Measurements from ENCODE around the gene NOL4L. TPM values are rescaled to one million over a fixed set of nuclear protein-coding genes. Genes with fewer than 3 reads are reported as not detected.

NOL4L gene
- total RNA-seq, 1 experiment from 2014 or later = 31.7 TPM

DNA sequence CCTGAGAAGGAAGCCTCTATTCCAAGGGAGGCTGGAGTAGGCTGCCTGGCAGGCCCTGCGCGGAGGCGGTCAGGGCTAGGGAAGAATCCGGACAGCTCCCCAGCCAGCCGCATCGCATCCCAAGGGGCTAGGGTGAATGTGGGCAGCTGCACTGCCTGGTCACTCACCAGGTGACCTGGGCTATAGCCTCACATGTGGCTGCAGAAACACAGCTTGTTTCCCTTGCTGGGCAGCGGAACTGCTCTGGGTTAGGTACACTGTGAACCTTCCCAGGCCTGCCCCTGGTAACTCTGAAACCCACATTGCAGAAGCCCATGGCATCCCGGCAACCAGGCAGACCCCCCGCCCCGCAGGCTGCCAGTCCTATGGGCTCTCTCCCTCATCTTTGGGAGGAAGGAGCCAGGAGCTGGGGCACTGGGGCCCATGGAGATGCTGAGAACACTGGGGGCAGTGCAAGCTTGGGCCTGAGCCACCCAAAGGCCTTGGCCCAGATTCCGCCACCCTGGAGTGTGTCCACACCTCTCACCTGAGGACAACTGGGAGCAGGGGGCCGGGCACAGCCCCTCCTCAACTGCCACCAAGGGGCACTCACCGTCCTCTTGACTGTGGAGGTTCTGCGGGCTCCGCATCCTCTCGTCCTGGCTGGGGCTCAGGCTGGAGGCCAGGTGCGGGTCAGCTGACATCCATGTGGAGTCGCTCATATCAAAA lies 111.0 kb downstream of the NOL4L start:
- Histone ChIP-seq H3K4ac (ENCODE audit: low read depth, low read length) (no peak overlapping the region), H3K27me3 (ENCODE audit: insufficient read depth, low read length) (no peaks in the 10 kb centered on the region), H3K9me3 (ENCODE audit: control insufficient read depth, low read depth, low read length) (no peaks in the 10 kb centered on the region), H3K4me2 (ENCODE audit: insufficient read depth, insufficient read length, low read length) (no peak overlapping the region), H3K79me1 (ENCODE audit: insufficient read depth, low read depth, low read length, poor library complexity, severe bottlenecking) (no peaks in the 10 kb centered on the region), H2BK5ac (ENCODE audit: insufficient read length, low read length) (no peak overlapping the region), H2BK15ac (ENCODE audit: low read depth, low read length) (no peak overlapping the region), H3K23me2 (ENCODE audit: insufficient read length, low read depth, low read length, poor library complexity, severe bottlenecking) (no peaks in the 10 kb centered on the region), H3K9ac (ENCODE audit: extremely low read depth, insufficient read length, low read length) (no peak overlapping the region), H2AK5ac (ENCODE audit: insufficient read length, low read length) (no peak overlapping the region), H2AFZ (ENCODE audit: low read length) (no peak overlapping the region), H2BK120ac (ENCODE audit: low read depth, low read length, poor library complexity, severe bottlenecking) (no peak overlapping the region), H2BK12ac (ENCODE audit: insufficient read length, low read depth, low read length) (no peak overlapping the region), H3K14ac (ENCODE audit: insufficient read depth, low read length) (no peak overlapping the region), H4K91ac (ENCODE audit: insufficient read length, low read depth, low read length) (no peak overlapping the region), H4K5ac (ENCODE audit: insufficient read length, low read depth, low read length) (no peak overlapping the region), H3T11ph (ENCODE audit: low read length) (no peak overlapping the region), H4K8ac (replicated peaks; ENCODE audit: insufficient read length, low read depth, low read length) (no peak overlapping the region), H3K18ac (ENCODE audit: insufficient read length, low read depth, low read length) (no peak overlapping the region), H3K4me1 (ENCODE audit: insufficient read depth, low read length) (no peaks in the 10 kb centered on the region; the same call in 1 of the 2 replicates), H3K23ac (ENCODE audit: insufficient read length, low read depth, low read length) (no peak overlapping the region), H3K27ac (ENCODE audit: insufficient read length, low read depth, low read length) (no peak overlapping the region), H2BK20ac (ENCODE audit: low read depth, low read length, poor library complexity, severe bottlenecking) (no peak overlapping the region), H3K79me2 (ENCODE audit: insufficient read depth, low read length) (peaks cover 12% of the 10 kb centered on the region; the same call in 1 of the 2 replicates), H4K20me1 (ENCODE audit: control insufficient read depth, insufficient read depth, insufficient read length) (no peaks in the 10 kb centered on the region), H3K56ac (ENCODE audit: insufficient read length, low read depth, low read length) (no peak overlapping the region)
- Mint-ChIP-seq H3K4me3 (no peak overlapping the region), H3K4me1 (peaks cover 47 to 51% of the 10 kb centered on the region in 2 experiments), H3K27ac (no peak overlapping the region), H3K36me3 (ENCODE audit: insufficient read depth in 1 of 3, low read depth in 3 of 3) (peaks cover 4 to 18% (median 17%) of the 10 kb centered on the region in 3 experiments; a peak in 5 of 7 replicates), H3K27me3 (ENCODE audit: low read depth) (no peaks in the 10 kb centered on the region; the same call in none of the 2 replicates), H3K9me3 (no peaks in the 10 kb centered on the region)
- TF ChIP-seq, protein P1, sequence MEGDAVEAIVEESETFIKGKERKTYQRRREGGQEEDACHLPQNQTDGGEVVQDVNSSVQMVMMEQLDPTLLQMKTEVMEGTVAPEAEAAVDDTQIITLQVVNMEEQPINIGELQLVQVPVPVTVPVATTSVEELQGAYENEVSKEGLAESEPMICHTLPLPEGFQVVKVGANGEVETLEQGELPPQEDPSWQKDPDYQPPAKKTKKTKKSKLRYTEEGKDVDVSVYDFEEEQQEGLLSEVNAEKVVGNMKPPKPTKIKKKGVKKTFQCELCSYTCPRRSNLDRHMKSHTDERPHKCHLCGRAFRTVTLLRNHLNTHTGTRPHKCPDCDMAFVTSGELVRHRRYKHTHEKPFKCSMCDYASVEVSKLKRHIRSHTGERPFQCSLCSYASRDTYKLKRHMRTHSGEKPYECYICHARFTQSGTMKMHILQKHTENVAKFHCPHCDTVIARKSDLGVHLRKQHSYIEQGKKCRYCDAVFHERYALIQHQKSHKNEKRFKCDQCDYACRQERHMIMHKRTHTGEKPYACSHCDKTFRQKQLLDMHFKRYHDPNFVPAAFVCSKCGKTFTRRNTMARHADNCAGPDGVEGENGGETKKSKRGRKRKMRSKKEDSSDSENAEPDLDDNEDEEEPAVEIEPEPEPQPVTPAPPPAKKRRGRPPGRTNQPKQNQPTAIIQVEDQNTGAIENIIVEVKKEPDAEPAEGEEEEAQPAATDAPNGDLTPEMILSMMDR (conservative IDR thresholded peaks at IDR 0.05) = no peak
- WGBS (ENCODE audit: extremely low coverage, insufficient read length, low lambda C conversion rate) = no CpG with 5 or more reads among the region's 18 CpGs
- DNase-seq = no peak
